Ishikawa (cell line): Measurements from ENCODE around the gene CHST11.

Experiments used
- CEBPB ChIP-seq: IDR thresholded peaks from 2 replicates; pipeline ENCODE4 v1.6.1; 2012
- CREB1 ChIP-seq: IDR thresholded peaks from 2 replicates; pipeline ENCODE4 v1.6.1; 2012; ENCODE audit warnings: low read depth
- EGR1 ChIP-seq: IDR thresholded peaks from 2 replicates; pipeline ENCODE4 v1.6.1; 2012
- EP300 ChIP-seq: IDR thresholded peaks from 2 replicates; pipeline ENCODE4 v1.6.1; 2012; ENCODE audit warnings: borderline replicate concordance
- FOXM1 ChIP-seq: IDR thresholded peaks from 2 replicates; pipeline ENCODE4 v1.6.1; 2012; ENCODE audit warnings: low read depth, borderline replicate concordance
- NFIC ChIP-seq: IDR thresholded peaks from 2 replicates; pipeline ENCODE4 v1.6.1; 2012
- RAD21 ChIP-seq: IDR thresholded peaks from 2 replicates; pipeline ENCODE4 v1.6.1; 2012; ENCODE audit warnings: low read depth
- TAF1 ChIP-seq: IDR thresholded peaks from 2 replicates; pipeline ENCODE4 v1.6.1; 2012; ENCODE audit warnings: low read depth, mild to moderate bottlenecking
- TCF12 ChIP-seq: IDR thresholded peaks from 2 replicates; pipeline ENCODE4 v1.6.1; 2012; ENCODE audit warnings: low read depth
- TEAD4 ChIP-seq: IDR thresholded peaks from 2 replicates; pipeline ENCODE4 v1.6.1; 2012
- YY1 ChIP-seq: IDR thresholded peaks from 2 replicates; pipeline ENCODE4 v1.6.1; 2012; ENCODE audit warnings: low read depth
- ZBTB7A ChIP-seq: IDR thresholded peaks from 2 replicates; pipeline ENCODE4 v1.6.1; 2012; ENCODE audit warnings: low read depth
- TF ChIP-seq, protein P1 (sequence below): IDR thresholded peaks from 2 replicates; pipeline ENCODE4 v1.6.1; 2012
- TF ChIP-seq, protein P2 (sequence below): IDR thresholded peaks from 2 replicates; pipeline ENCODE4 v1.6.1; 2012; ENCODE audit warnings: low read depth, mild to moderate bottlenecking
- TF ChIP-seq, protein P3 (sequence below): IDR thresholded peaks from 2 replicates; pipeline ENCODE4 v1.6.1; 2012

CHST11 gene

DNA sequence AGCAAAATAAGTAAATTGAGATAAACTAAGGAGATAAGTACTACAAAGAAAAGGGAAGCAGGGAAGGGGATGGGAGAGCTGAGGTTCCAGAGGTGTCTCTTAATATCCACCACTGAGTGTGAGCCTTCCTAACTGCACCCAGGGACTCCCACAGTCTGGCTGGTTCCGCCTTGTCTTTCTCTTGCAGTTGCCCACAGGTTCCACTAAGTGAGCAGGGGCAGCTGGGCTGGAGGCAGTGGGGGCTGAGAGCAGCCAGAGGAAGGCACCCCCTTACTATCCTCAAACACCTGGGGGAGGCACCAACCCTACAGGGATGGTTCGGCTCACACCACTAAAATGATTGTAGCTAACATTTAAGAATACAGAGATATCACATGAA is 286.4 kb downstream of the CHST11 start:
- TF ChIP-seq, protein P1, sequence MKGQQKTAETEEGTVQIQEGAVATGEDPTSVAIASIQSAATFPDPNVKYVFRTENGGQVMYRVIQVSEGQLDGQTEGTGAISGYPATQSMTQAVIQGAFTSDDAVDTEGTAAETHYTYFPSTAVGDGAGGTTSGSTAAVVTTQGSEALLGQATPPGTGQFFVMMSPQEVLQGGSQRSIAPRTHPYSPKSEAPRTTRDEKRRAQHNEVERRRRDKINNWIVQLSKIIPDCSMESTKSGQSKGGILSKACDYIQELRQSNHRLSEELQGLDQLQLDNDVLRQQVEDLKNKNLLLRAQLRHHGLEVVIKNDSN: no peak

DNA sequence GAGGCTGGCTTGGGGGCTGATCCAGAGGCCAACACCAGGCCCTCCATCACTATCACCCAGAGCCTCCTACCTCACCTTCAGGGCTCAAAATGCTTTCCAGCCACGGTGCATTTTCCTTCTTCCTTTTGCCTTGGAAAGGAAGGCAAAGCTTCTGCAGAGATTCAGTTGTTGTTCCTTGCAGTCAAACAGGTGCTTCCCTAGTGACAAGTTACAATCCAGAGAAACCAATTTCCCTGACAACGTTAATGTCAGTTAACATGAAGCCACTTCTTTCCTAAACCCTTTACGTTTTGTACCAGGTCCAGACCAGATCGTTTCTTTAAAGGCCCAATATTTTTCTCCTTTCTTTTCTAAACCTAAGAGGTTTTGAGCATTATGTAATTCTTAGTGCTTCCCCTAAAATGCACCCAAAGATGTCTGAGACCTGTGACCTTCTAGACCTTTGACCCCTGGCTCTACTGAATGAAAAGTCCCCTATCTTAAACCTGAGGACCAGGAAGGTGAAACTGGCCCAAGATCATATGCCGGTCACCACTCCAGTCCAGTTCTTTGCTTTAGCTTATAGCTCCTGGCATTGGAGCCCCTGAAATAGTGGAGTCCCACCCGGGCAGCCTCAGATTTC is 289.8 kb downstream of the CHST11 start:
- TF ChIP-seq CEBPB (no peak), EGR1 (no peak)

DNA sequence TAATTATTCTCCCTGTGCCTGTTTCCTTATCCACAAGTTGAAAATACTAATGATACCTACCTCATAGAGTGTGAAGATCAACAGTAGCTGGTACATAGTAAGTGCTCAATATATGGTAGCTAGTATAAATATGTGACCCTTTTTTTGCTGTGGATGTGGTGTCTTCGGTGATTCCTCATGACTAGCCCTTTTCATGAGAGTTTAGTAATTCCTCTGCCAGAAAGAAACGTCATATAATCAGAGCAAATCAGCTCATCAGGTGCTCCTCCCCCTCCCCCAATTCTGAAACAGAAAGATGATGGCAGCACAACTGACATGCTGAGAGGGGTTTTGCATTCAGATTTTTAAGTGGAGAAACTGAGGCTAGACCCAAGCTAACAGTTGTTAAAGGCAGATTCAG is 290.6 kb downstream of the CHST11 start:
- TF ChIP-seq, protein P2, sequence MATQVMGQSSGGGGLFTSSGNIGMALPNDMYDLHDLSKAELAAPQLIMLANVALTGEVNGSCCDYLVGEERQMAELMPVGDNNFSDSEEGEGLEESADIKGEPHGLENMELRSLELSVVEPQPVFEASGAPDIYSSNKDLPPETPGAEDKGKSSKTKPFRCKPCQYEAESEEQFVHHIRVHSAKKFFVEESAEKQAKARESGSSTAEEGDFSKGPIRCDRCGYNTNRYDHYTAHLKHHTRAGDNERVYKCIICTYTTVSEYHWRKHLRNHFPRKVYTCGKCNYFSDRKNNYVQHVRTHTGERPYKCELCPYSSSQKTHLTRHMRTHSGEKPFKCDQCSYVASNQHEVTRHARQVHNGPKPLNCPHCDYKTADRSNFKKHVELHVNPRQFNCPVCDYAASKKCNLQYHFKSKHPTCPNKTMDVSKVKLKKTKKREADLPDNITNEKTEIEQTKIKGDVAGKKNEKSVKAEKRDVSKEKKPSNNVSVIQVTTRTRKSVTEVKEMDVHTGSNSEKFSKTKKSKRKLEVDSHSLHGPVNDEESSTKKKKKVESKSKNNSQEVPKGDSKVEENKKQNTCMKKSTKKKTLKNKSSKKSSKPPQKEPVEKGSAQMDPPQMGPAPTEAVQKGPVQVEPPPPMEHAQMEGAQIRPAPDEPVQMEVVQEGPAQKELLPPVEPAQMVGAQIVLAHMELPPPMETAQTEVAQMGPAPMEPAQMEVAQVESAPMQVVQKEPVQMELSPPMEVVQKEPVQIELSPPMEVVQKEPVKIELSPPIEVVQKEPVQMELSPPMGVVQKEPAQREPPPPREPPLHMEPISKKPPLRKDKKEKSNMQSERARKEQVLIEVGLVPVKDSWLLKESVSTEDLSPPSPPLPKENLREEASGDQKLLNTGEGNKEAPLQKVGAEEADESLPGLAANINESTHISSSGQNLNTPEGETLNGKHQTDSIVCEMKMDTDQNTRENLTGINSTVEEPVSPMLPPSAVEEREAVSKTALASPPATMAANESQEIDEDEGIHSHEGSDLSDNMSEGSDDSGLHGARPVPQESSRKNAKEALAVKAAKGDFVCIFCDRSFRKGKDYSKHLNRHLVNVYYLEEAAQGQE: no peak
- TF ChIP-seq, protein P1: no peak
- no peak for TF ChIP-seq TEAD4
- TF ChIP-seq, protein P3, sequence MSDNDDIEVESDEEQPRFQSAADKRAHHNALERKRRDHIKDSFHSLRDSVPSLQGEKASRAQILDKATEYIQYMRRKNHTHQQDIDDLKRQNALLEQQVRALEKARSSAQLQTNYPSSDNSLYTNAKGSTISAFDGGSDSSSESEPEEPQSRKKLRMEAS: no peak
- no peak for TF ChIP-seq CREB1
- no peak for TF ChIP-seq CEBPB
- TF ChIP-seq EGR1: no peak
- no peak for TF ChIP-seq NFIC
- no peak for TF ChIP-seq EP300
- TF ChIP-seq RAD21: no peak
- no peak for TF ChIP-seq TAF1
- no peak for TF ChIP-seq YY1
- no peak for TF ChIP-seq ZBTB7A

DNA sequence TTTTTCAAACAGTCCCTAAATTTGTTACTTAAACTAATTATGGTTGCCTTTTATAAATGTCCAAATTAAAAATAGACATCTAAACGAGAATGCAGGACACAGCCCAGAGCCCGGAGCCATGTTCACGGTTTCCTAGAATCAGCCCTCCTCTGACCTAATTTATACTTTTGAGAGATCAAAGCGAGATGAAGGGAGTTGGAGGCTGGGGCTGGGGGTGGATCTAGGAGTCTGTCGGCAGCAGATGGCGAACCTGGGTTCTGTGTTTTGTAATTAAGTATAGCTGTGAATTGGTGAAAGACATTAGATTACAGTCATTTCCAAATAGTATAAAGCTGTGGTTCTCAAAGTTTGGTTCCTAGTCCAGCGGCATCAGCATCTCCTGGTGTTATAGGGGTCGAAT is 291.2 kb downstream of the CHST11 start:
- TF ChIP-seq TEAD4: no peak
- no peak for TF ChIP-seq TAF1
- no peak for TF ChIP-seq FOXM1
- TF ChIP-seq ZBTB7A: no peak
- TF ChIP-seq TCF12: no peak
- TF ChIP-seq, protein P1: no peak
- TF ChIP-seq RAD21: no peak
- TF ChIP-seq NFIC: no peak
- no peak for TF ChIP-seq CREB1
- no peak for TF ChIP-seq EP300
- no peak for TF ChIP-seq CEBPB
- no peak for TF ChIP-seq YY1

DNA sequence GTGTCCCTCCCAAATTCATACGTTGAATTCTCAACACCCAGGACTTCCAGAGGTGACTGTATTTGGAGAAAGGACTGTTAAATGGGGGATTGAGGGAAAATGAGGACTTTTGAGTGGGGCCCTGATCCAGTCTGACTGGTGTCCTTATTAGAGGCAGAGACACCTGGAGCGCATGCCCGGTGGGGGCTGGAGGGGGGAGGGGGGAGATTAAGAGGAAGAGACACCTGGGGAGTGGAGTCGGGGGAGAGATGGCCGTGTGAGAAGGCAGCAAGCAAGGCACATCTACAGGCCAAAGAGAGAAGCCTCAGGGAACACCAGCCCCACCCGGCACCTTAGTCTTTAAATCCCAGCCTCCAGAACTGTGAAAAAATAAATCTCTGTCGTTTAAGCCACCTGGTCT is 291.6 kb downstream of the CHST11 start:
- TF ChIP-seq NFIC (no peak), ZBTB7A (no peak), CEBPB (no peak), FOXM1 (no peak), YY1 (no peak), TEAD4 (no peak)
- TF ChIP-seq, protein P1: no peak
- TF ChIP-seq, protein P3: no peak

GRCh38 chr12:104748790-104749189 is 292.0 kb downstream of the CHST11 start:
- TF ChIP-seq ZBTB7A (no peak), FOXM1 (no peak), CEBPB (no peak), YY1 (no peak), EP300 (no peak), EGR1 (no peak), TCF12 (no peak)

- TF ChIP-seq FOXM1 (no peak), RAD21 (no peak), YY1 (no peak)
- TF ChIP-seq, protein P2: no peak
- TF ChIP-seq, protein P1: no peak
These were observed 292.8 kb downstream of the CHST11 start for GRCh38 chr12:104749545-104749944.
